ENCODE measurements around the gene ERC2.

DNA sequence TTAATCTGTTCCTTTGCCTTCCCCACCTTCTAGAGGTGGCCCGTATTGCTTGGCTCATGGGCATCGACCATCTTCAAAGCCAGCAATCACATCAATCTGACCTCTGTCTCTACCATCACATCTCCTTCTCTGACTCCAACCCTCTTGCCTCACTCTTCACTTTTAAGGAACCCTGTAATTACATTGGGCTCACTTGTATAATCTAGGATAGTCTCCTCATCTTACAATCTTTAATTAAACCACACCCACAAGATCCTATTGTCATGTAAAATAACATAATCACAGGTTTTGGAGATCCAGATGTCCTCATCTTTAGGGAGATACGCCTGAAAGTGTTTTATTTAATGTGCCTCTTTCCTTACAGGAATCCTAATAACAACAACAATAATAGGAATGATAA is 234.5 kb downstream of the ERC2 start:
- TF ChIP-seq NR2F2 (IDR thresholded peaks at IDR 0.05; ENCODE audit: borderline replicate concordance, low read depth), result no peak
- no peak for TF ChIP-seq PATZ1 (CRISPR knock-in tag; IDR thresholded peaks at IDR 0.05)
- TF ChIP-seq, protein P1, sequence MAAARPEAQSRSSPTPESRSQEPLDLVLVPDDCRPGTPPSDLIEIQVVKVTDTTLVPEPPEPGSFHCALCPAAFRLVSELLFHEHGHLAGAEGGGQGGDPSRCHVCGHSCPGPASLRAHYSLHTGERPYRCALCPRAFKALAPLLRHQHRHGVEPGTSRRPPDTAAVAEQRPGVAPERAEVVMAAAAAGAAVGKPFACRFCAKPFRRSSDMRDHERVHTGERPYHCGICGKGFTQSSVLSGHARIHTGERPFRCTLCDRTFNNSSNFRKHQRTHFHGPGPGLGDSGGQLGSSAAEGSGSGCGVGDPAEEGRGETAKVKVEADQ (CRISPR knock-in tag; IDR thresholded peaks at IDR 0.05; ENCODE audit: borderline replicate concordance), result no peak
- no peak for TF ChIP-seq ZNF747 (CRISPR knock-in tag; IDR thresholded peaks at IDR 0.05; ENCODE audit: borderline replicate concordance)
- TF ChIP-seq RXRA (CRISPR knock-in tag; IDR thresholded peaks at IDR 0.05), result no peak
- no peak for TF ChIP-seq HNRNPK (IDR thresholded peaks at IDR 0.05; ENCODE audit: low read depth, low read length, poor library complexity, severe bottlenecking)
- no peak for TF ChIP-seq MBD4 (IDR thresholded peaks at IDR 0.05; ENCODE audit: borderline replicate concordance, low read length)
- no peak for TF ChIP-seq SATB2 (CRISPR knock-in tag; IDR thresholded peaks at IDR 0.05)
- no peak for TF ChIP-seq CTCF (CRISPR knock-in tag; IDR thresholded peaks at IDR 0.05)
- TF ChIP-seq BRCA1 (CRISPR knock-in tag; IDR thresholded peaks at IDR 0.05), result no peak
- no peak for TF ChIP-seq JDP2 (CRISPR knock-in tag; IDR thresholded peaks at IDR 0.05; ENCODE audit: borderline replicate concordance)
- no peak for TF ChIP-seq PAF1 (CRISPR knock-in tag; IDR thresholded peaks at IDR 0.05)
- TF ChIP-seq POLR2AphosphoS5 (IDR thresholded peaks at IDR 0.05; ENCODE audit: low read depth, low read length), result no peak
